Suprapubic skin (tissue), 4 donors: ENCODE results near the gene FNDC3A. TPM values are rescaled to one million over a fixed set of nuclear protein-coding genes. Genes with fewer than 3 reads are reported as not detected.
"Not testable (repeated sequence)": the region's sequence is repeated elsewhere in the genome, so short reads cannot be mapped to it uniquely, and the experiment has no call there.

Experiments
- DNase-seq, 2 donors: peaks; one replicate each; pipeline ENCODE4 v3.0.0-alpha.2; 2019; ENCODE audit warnings: low spot score in 2 of 2
- H3K27ac ChIP-seq: fragments of 200-600 bp; sonication (generic); one replicate; pipeline ENCODE4 v1.5.1; 2019
- H3K27me3 ChIP-seq: fragments of 200-600 bp; sonication (generic); one replicate; pipeline ENCODE4 v1.5.1; 2019
- H3K36me3 ChIP-seq: fragments of 200-600 bp; sonication (generic); one replicate; pipeline ENCODE4 v1.5.1; 2019
- H3K4me1 ChIP-seq: fragments of 200-600 bp; sonication (generic); one replicate; pipeline ENCODE4 v1.5.1; 2019
- H3K4me3 ChIP-seq: fragments of 200-600 bp; sonication (generic); one replicate; pipeline ENCODE4 v1.5.1; 2019; ENCODE audit warnings: mild to moderate bottlenecking
- H3K9me3 ChIP-seq: fragments of 200-600 bp; sonication (generic); one replicate; pipeline ENCODE4 v1.5.1; 2019
- EP300 ChIP-seq: sonication (generic); formaldehyde crosslinking; IDR thresholded peaks from one replicate; pipeline ENCODE4 v1.6.1; 2017; ENCODE audit warnings: antibody characterized with exemption
- POLR2A ChIP-seq, 2 donors: fragments of 450-650 bp; IDR thresholded peaks; one replicate each; pipeline ENCODE4 v1.6.1; 2017; ENCODE audit warnings: antibody characterized with exemption in 2 of 2, mild to moderate bottlenecking in 2 of 2, moderate library complexity in 2 of 2
- POLR2AphosphoS5 ChIP-seq, 3 donors: sonication (generic); formaldehyde crosslinking; IDR thresholded peaks; one replicate each; pipeline ENCODE4 v1.6.1; 2017; ENCODE audit warnings: antibody characterized with exemption in 3 of 3
- WGBS: methylation state at CpG from one replicate; pipeline ENCODE4 v1.1.5; 2018; 5-methylcytosine and 5-hydroxymethylcytosine counted together
- total RNA-seq, 4 donors: library from RNA; depleted of rRNA; stranded (reverse); fragments of >200 nt; gene quantifications; one replicate each; pipeline ENCODE4 v1.1.0, GENCODE V29; 2016
- TF ChIP-seq, protein P1 (sequence below), 2 donors: fragments of 200-600 bp in 1 of 2; fragments of 450-650 bp in 1 of 2; sonication (generic) in 1 of 2; IDR thresholded peaks; one replicate each; pipeline ENCODE4 v1.5.1; 2016 to 2019; ENCODE audit warnings: antibody characterized with exemption in 2 of 2, mild to moderate bottlenecking in 1 of 2, moderate library complexity in 1 of 2

Gene FNDC3A
- total RNA-seq, 4 donors from 2014 or later, result 19.9 to 30.7 (median 24.9) TPM

DNA sequence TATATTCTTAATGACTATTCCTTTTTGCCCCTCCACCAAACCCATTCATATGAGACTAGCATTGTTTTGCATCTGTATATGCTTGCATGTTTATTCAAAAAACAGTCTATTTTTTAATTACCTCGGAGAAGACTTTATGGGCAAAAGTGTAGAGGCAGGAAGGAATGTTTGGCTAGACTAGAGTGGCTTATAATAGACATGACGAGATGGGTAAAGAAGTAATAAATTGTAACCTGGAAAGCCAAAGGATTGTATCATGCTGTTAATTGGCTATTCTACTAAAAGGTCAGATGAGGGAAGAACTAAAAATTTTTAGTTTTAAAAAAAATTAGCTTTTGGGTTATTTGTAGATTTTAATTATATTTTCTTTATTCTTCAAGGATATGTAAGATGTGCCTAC is 91.1 kb downstream of the FNDC3A start:
- H3K4me1 ChIP-seq, result peaks cover 10% of the 10 kb centered on the region
- H3K27ac ChIP-seq, result no peak overlapping the region
- no peaks in the 10 kb centered on the region for H3K9me3 ChIP-seq
- 81% methylated on average over 2 of the region's 2 CpGs for WGBS
- H3K27me3 ChIP-seq, result no peaks in the 10 kb centered on the region
- TF ChIP-seq EP300 (no peak), POLR2A (IDR thresholded peaks at IDR 0.05) (no peak), POLR2AphosphoS5 (IDR thresholded peaks at IDR 0.05) (no peak)
- TF ChIP-seq, protein P1, sequence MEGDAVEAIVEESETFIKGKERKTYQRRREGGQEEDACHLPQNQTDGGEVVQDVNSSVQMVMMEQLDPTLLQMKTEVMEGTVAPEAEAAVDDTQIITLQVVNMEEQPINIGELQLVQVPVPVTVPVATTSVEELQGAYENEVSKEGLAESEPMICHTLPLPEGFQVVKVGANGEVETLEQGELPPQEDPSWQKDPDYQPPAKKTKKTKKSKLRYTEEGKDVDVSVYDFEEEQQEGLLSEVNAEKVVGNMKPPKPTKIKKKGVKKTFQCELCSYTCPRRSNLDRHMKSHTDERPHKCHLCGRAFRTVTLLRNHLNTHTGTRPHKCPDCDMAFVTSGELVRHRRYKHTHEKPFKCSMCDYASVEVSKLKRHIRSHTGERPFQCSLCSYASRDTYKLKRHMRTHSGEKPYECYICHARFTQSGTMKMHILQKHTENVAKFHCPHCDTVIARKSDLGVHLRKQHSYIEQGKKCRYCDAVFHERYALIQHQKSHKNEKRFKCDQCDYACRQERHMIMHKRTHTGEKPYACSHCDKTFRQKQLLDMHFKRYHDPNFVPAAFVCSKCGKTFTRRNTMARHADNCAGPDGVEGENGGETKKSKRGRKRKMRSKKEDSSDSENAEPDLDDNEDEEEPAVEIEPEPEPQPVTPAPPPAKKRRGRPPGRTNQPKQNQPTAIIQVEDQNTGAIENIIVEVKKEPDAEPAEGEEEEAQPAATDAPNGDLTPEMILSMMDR (IDR thresholded peaks at IDR 0.05), result no peak
- no peaks in the 10 kb centered on the region for H3K36me3 ChIP-seq
- DNase-seq, result no peak
- no peak overlapping the region for H3K4me3 ChIP-seq

GRCh38 chr13:49068498-49068897 is 92.8 kb downstream of the FNDC3A start:
- 100% methylated on average over 1 of the region's 1 CpG for WGBS
- DNase-seq, H3K9me3 ChIP-seq, H3K36me3 ChIP-seq, H3K4me3 ChIP-seq, H3K27ac ChIP-seq, H3K4me1 ChIP-seq, H3K27me3 ChIP-seq: not testable (repeated sequence)

GRCh38 chr13:49070021-49070420 is 94.3 kb downstream of the FNDC3A start:
- not testable (repeated sequence) for H3K27me3 ChIP-seq, H3K9me3 ChIP-seq, H3K27ac ChIP-seq, DNase-seq, H3K4me3 ChIP-seq, H3K36me3 ChIP-seq, H3K4me1 ChIP-seq
- 95% methylated on average over 6 of the region's 6 CpGs for WGBS

- no peak for DNase-seq
- Histone ChIP-seq H3K4me1 (no peaks in the 10 kb centered on the region), H3K27me3 (no peaks in the 10 kb centered on the region), H3K9me3 (no peaks in the 10 kb centered on the region), H3K4me3 (no peak overlapping the region), H3K27ac (no peak overlapping the region), H3K36me3 (peaks cover 5% of the 10 kb centered on the region)
- TF ChIP-seq EP300, result no peak
- TF ChIP-seq, protein P1 (IDR thresholded peaks at IDR 0.05), result no peak
- no peak for TF ChIP-seq POLR2AphosphoS5 (IDR thresholded peaks at IDR 0.05)
- no peak for TF ChIP-seq POLR2A (IDR thresholded peaks at IDR 0.05)
- WGBS, result 93% methylated on average over 1 of the region's 1 CpG
Observed at GRCh38 chr13:49071341-49071937, 95.7 kb downstream of the FNDC3A start.

GRCh38 chr13:49082653-49083536 is 107.2 kb downstream of the FNDC3A start:
- no peak overlapping the region for H3K27ac ChIP-seq
- H3K9me3 ChIP-seq, result no peaks in the 10 kb centered on the region
- no peak overlapping the region for H3K4me3 ChIP-seq
- no peak for DNase-seq
- H3K4me1 ChIP-seq, result peaks cover 3% of the 10 kb centered on the region
- H3K36me3 ChIP-seq, result no peaks in the 10 kb centered on the region
- H3K27me3 ChIP-seq, result no peaks in the 10 kb centered on the region
- TF ChIP-seq, protein P1 (IDR thresholded peaks at IDR 0.05), result no peak
- no peak for TF ChIP-seq EP300
- no peak for TF ChIP-seq POLR2AphosphoS5 (IDR thresholded peaks at IDR 0.05)
- TF ChIP-seq POLR2A (IDR thresholded peaks at IDR 0.05), result no peak
- WGBS, result 85% methylated on average over 4 of the region's 4 CpGs

DNA sequence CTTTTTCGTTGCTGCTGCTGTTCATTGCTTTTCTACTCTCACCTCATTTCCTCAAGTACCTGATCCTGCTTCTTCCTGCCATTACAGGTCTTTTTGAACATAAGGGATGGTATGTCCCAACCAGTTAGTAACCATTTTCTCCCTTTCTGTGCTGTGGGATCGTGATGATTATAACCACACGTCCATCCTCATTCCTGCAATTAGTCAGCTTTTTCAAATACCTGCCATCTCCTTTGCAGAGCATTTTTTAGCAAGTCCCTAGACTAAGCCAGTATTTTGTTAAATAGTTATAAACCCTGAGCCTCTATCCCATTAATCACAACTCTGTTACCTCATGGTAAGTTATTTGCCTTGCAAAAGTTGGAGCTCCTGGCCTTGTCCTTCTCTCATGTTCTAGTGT is 109.2 kb downstream of the FNDC3A start:
- no peak for TF ChIP-seq POLR2A (IDR thresholded peaks at IDR 0.05)
- no peaks in the 10 kb centered on the region for H3K27me3 ChIP-seq
- H3K4me3 ChIP-seq, result no peak overlapping the region
- DNase-seq, result no peak
- H3K36me3 ChIP-seq, result no peaks in the 10 kb centered on the region
- whole genome bisulfite sequencing, result 94% methylated on average over 3 of the region's 3 CpGs
- no peaks in the 10 kb centered on the region for H3K9me3 ChIP-seq
- H3K27ac ChIP-seq, result no peak overlapping the region
- peaks cover 3% of the 10 kb centered on the region for H3K4me1 ChIP-seq
